GM21360 (cell line): Measurements from ENCODE around the gene COPS6.
A peak's percentile ranks its signal among the peaks of the same experiment; 100 is the strongest.

Experiments used
- ATAC-seq: cut with Tn5 transposase; IDR thresholded peaks from one replicate; pipeline ENCODE4 v1.9.1; 2021; ENCODE audit warnings: mild to moderate bottlenecking, moderate library complexity; ENCODE audit not compliant: unreplicated experiment

The COPS6 gene

GRCh38 chr7:100079024-100079560 is 9.7 kb upstream of the COPS6 start:
- no peak for ATAC-seq

GRCh38 chr7:100080907-100081534 is 7.7 kb upstream of the COPS6 start:
- no peak for ATAC-seq

GRCh38 chr7:100081535-100082102 is 7.2 kb upstream of the COPS6 start, which contains the start of gene ZNF3:
ZNF3 (minus strand) TSS chr7:100081723; CDS start chr7:100077357, 4,366 bp downstream.
- peak; percentile 73 for ATAC-seq

- ATAC-seq: no peak
These were observed 5.8 kb upstream of the COPS6 start for GRCh38 chr7:100082978-100083377.

GRCh38 chr7:100085515-100085914 is 3.3 kb upstream of the COPS6 start:
- no peak for ATAC-seq

- ATAC-seq: no peak
These were observed 1.6 kb upstream of the COPS6 start for GRCh38 chr7:100087055-100087750.

GRCh38 chr7:100088095-100088620 is 611 bp upstream of the COPS6 start:
- ATAC-seq: no peak

GRCh38 chr7:100089458-100090196 is 858 bp downstream of the COPS6 start:
- no peak for ATAC-seq

- no peak for ATAC-seq
These were observed 2.0 kb downstream of the COPS6 start for GRCh38 chr7:100090527-100091410.

- ATAC-seq: no peak
These were observed 2.8 kb downstream of the COPS6 start for GRCh38 chr7:100091411-100092181.

GRCh38 chr7:100093054-100093453 is 4.3 kb downstream of the COPS6 start:
- no peak for ATAC-seq

GRCh38 chr7:100093498-100093897 is 4.7 kb downstream of the COPS6 start:
- no peak for ATAC-seq

GRCh38 chr7:100093925-100094486 is 5.2 kb downstream of the COPS6 start:
- no peak for ATAC-seq

GRCh38 chr7:100095289-100095688 is 6.5 kb downstream of the COPS6 start:
- no peak for ATAC-seq

- no peak for ATAC-seq
These were observed 6.9 kb downstream of the COPS6 start for GRCh38 chr7:100095704-100096103.

- no peak for ATAC-seq
These were observed 10.1 kb downstream of the COPS6 start for GRCh38 chr7:100098913-100099312.

GRCh38 chr7:100099452-100099851 is 10.7 kb downstream of the COPS6 start:
- ATAC-seq: no peak

GRCh38 chr7:100100420-100101015 is 11.7 kb downstream of the COPS6 start:
- peak; percentile 47 for ATAC-seq
